ENCODE measurements around the gene UMAD1.
"Not testable (repeated sequence)": the region's sequence is repeated elsewhere in the genome, so short reads cannot be mapped to it uniquely, and the experiment has no call there.

UMAD1 gene

DNA sequence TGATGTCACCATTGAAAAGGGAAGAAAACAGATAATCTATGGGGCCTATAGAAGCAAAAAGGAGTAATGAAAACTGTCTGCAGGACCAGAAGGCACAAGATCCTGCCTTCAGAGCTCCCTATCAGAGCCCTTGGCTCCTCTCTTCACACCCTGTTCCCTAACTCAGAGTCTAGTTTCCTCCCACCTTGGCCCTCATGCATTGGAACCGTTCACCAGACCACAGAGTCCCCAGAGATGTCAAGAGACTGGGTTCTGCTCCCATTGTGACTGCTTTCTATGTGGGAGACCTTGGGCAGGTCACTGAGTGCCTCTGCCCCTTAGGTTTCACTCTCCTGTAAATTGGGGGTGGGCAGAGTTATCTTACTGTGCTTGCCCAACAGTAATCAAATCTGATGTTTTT lies 158.0 kb downstream of the UMAD1 start:
- no peak for DNase-seq (ENCODE audit: low read depth)

DNA sequence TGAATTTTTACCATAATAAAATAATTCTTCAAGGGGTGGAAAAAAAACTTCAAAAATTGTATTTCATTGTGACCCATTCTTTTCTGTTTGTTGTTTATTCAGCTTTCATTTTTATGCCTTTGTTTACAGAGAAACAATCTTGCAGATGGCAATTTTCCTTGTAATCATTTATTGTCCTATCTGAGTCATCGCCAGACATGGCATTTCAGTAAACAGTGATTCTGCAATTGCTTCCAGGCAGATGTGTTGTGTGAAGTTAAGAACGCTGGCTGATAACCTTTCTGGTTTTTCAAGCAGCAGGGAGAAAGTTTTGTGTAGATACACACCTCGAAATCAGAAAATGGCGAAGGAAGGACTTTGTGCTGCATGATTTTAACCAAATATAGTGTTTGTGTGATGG lies 158.6 kb downstream of the UMAD1 start:
- no peak for DNase-seq (ENCODE audit: low read depth)

DNA sequence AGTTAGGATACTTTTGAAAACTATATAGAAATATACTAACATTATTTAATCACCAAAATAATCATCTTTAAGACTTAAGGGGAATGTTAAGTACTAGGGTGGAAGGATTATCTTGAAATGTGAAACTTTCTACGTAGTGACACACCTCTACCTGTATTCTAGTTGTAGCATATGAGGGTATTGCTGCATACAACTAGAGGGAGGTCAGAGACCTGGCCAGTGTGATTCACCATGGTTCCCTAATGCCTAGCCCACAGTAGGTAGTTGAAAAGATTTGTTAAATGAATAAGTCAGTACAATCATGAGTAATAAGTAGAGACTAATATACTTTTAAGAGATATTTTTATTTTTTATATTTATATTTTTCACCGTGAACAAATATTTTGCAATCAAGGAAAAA lies 162.0 kb downstream of the UMAD1 start:
- DNase-seq (ENCODE audit: low read depth), result no peak

DNA sequence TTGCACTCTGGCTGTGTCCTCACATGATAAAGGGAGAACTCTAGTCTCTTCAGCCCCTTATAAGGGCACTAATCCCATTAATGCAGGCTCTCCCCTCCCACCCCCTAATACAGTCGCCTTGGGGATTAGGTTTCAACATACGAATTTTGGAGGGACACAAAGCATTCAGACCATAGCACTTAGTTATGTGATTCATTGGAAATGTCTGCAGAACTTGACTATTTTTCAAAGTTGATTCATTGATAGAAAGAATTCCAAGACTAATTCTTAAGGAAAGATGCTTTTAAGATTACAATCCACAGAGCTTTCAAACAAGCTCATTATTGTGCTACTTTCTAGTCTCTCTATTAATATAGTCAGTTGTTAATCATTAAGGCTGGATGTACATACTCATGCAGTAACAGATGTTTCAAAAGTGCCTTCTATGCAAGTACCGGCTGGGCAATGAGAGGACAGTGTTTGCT lies 163.2 kb downstream of the UMAD1 start:
- no peak for DNase-seq (ENCODE audit: low read depth)

DNA sequence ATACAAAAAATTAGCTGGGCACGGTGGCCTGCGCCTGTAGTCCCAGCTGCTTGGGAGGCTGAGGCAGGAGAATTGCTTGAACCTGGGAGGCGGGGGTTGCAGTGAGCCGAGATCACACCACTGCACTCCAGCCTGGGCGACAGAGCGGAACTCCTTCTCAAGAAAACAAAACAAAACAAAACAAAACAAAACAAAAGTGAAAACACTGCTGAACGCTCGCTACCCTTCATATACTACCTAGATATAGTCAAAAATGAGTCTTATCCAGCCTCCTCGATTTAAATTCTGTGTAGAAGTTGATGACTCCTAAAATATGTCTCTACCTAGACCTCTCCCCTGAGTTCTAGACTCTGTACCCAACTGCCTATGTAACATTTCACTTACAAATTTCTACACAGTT lies 164.3 kb downstream of the UMAD1 start:
- not testable (repeated sequence) for DNase-seq (ENCODE audit: low read depth)

DNA sequence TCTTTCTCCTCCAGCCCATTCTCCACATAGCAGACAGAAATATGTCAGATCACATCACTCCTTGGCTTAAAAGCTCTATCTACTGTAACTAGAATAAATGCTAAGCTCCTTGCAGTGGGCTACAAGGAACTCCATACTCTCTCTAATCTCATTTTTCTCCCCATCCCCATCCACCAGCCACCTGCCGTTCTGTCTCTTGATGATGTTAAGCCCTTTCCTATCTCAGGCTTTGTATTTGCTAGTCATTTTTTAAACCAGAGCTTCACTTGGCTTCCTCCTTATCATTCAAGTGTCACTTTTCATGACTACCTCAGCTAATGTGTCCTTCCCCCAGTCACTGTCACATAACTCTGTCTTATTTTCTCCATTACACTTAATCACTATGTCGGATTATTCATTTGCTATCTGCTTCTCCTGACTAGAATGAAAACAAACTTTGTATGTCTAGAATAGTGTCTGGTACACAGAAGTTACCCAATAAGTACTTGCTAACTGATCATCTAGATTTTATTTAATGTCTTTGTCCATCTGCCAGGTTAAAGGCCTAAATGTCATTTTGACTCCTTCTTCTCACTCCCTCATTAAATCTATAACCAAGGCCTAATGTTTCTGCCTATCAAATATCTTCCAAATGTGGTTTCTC lies 165.1 kb downstream of the UMAD1 start:
- DNase-seq (ENCODE audit: low read depth), result no peak

DNA sequence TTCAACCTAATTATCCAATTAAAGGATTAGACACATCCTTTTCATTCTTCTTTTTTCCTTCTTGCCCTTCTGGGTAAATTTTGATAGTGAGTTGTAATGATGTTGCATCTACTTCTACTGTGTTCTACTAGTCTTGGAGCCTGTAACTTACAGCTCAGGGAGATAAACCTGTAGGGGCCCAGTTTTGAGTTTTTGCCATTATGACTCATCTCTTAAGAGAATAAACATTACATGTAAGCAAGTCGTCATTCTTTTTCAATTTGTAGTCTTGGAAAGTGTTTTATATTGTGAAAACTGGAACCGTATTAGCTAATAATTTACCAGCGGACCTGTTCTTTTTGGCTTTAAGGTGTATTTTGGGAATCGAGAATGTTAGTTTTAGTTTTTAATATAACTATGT lies 167.6 kb downstream of the UMAD1 start:
- no peak for DNase-seq (ENCODE audit: low read depth)

DNA sequence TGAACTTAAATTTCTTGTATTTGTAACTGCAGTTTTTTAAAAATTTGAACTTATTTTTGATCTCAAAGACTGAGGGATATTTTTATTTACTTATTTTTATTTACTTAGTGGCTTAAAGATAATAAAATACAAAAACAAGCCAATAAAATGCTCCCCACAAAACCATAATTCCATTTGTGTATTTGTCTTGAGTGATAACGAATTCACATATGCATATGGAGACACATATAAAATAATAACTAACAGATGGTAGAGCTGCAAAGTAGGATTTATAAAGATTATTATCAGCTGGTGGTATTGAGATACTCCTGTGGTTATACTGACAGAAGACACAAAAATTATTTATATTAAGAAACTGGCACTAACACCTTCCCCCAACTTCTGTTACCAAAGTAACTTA lies 168.1 kb downstream of the UMAD1 start:
- DNase-seq (ENCODE audit: low read depth), result no peak

DNA sequence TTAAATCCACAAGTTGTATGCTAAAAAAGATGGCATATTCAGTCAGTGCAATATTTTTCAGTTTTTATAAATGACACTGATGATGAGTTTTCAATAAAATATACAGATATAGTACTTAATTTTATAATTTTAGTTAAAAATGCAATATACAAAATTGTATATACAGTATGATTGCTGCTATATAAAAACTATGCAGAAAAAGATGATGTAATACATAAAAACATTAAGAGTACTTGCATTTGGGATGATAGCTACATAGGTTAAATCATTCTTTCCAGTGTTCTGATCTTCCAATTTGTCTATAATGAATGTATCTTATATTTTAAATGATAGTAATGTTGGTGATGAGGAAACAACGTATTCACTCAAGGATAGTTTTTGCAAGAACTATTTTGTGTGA lies 169.8 kb downstream of the UMAD1 start:
- DNase-seq (ENCODE audit: low read depth), result no peak

DNA sequence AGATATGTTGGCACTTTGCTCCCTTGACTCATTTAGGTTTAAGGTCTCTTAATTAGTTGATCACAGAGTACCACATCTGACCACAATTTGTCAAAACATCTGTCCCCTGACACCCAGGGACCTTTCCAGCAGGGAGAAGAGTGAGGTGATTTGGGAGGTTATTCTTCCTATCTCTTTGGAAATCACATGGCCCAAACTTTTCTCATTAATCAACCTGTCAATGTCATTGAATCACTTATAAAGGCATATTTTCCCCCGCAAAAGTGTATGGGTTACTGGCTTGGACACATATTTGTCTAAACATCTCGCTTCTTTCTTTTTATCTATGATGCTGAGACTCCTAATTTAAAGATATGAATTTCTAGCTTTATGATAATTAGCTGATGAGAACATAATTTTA lies 170.3 kb downstream of the UMAD1 start:
- DNase-seq (ENCODE audit: low read depth), result no peak

DNA sequence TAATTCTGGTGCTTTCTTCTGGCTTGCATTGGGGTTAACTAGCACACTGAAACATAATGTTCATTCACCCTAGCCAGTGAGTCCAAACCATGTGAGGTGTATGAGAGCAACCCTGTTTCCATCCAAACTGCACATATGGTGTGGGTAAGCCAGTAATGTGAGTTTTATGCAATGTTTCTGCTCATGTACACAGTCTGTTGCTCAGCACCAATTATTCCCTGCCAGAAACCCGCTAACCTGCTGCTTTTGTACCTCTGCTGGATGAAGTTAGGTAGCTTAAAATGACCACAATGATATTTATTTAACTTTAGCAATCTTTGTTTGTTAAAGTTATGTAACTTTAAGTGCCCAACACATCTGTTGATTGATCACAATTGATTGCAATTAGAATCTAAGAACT lies 171.6 kb downstream of the UMAD1 start:
- DNase-seq (ENCODE audit: low read depth), result no peak

DNA sequence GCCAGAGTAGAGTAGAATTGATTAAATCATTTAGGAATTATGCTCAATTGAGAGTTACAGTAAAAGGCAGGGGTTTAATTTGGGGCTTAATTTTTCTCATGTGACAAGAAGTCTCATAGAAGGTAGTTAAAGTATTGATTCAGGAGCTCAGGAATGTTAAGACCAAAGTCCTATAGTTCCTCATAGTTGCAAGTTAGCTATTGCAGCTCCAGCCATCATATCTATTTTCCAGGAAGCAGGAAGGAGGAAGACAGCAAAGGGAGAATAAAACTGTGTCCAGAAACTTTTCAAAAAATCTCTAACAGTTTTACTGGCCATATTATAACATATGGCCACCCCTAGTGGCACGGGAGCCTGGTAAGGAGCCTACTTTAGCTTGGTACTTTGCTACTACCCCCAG lies 174.8 kb downstream of the UMAD1 start:
- DNase-seq (ENCODE audit: low read depth), result no peak

DNA sequence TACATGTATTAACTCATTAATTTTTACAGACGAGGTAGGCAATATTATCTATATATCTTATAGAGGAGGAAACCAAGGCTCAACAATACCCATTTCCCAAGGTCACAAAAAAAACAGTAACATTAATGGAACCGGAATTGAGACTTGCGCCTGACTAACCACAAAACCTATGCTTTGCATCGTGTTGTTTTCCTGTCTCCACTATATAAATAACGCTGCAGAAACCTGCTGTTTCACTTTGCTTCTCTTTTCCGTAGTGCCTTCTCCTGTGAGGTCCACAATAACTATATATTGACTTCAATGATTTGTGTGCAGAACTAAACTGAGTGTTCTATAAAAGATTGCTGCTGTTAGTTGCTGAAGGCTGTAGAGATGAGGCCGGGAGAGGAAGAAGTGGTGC lies 175.5 kb downstream of the UMAD1 start:
- DNase-seq (ENCODE audit: low read depth), result no peak

DNA sequence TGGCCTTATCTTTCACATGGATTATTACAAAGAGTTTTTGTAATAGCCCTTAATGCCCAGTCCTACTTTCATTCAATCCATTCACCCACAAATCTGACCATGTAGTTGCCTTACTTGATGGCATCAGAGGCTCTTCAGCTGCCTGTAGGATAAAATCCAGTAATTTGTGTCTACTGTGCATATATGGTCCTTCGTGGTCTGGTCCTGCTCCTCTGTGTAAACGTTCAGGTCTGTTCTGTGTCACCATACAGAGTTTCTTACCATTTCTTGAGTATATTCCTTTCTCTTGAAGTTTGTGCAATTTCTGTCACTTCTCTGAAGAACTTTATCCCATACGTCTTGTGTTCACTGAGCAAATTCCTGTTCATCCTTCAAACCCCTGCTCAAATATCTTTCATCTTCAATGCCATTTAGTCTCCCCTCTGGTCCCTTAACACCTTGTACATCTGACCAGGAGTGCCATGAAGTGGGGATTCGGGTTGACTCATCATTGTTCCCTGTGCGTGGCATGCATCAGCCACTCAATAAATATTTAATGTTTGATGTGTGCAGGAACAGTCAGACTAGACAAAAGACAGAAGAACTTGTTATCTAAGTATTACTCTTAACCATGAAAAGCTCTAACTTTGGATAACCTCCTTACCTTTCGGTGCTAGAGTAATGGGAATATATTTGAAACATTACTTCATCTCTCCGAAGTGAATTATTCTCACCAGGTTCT lies 176.4 kb downstream of the UMAD1 start:
- DNase-seq (ENCODE audit: low read depth), result no peak

DNA sequence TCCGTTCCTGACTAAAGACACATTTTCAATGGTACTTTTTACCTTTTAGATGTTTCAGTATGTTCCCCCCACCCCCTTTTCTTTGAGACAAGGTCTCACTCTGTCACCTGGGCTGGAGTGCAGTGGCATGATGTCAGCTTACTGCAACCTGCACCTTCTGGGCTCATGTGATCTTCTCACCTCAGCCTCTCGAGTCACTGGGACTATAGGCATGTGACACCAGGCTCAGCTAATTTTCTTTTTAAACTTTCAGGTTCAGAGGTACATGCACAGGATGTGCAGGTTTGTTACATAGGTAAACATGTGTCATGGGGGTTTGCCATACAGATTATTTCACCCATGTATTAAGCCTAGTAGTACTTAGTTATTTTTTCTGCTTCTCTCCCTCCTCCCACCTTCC lies 177.2 kb downstream of the UMAD1 start:
- DNase-seq (ENCODE audit: low read depth), result no peak

DNA sequence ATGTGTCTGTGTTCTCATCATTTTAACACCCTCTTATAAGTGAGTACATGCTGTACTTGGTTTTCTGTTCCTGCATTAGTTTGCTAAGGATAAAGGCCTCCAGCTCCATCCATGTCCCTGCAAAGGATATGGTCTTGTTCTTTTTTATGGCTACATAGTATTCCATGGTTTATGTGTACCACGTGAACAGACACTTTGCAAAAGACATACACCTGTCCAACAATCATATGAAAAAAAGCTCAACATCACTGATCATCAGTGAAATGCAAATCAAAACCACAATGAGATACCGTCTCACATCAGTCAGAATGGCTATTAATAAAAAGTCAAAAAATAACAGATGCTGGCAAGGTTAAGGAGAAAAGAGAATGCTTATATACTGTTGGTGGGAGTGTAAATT lies 177.6 kb downstream of the UMAD1 start:
- not testable (repeated sequence) for DNase-seq (ENCODE audit: low read depth)

DNA sequence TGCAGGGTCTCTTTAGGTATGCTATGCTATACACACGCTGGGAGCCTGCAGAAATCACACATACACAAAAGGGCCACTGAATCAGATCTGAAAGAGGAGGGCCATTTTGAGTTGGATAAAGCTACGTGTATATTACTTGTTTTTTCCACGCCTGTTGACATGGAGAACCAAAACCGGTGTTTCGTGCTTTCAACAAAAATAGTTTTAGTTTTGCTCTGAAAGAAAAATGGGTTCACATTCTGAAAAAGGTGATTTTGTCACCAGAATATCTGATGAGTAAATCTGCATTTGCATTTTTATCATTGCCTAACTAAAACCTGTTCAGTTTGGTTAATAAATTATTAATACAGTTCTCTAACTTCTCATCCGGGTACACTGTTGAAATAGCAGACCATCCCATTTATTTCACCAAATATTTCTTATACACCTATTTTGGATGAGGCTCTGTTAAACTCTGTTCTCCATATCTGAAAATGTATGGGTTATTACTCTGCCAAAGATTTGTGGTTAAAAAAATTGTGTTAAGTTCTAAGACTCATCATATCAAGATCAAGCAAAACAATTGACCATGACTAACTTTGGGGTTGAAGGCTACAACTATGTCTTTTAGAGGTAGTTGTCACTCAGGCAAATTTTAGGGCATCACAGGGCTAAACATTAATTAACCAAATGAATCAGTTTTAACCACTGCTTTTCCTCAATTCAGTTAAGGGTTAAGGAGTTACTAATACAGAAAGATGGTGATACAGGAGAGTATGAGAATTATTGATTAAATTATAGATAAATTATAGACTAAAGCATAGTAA lies 179.1 kb downstream of the UMAD1 start:
- DNase-seq (ENCODE audit: low read depth), result no peak

DNA sequence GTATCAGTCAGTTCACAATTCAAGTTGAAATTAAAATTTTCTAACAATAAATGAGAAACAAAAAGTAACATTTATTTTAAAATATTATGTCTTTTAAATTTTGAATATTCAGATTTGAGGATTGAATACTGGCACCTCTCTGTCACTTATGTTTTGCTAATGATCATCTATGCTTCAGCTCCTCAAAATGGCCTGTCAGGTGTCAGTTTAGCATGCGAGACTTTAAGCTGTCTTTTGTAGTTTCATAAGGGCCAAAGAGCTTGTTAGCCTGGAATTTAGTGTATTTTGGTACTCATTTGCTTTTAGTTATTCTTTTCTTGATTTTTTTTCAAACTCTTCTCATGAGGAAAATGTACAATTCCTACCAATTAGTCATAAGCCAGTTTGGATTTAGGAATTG lies 179.9 kb downstream of the UMAD1 start:
- DNase-seq (ENCODE audit: low read depth), result no peak

DNA sequence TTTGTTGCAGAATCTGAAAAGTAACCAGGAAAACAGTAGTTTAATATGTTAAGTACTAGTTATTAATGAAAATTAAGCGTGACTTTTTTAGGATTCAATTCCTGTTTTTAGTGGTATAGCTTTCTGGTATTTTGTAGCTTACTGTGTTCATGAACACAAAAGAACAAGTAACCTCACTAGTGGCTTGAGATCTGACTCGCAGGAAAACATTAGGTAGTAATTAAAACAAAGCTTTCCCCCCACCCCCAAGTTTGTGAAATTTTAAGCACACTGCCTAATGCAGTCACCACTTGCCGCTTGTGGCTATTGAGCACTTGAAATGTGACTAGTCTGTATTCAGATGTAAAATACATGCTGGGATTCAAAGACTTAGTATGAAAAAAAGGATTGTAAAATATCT lies 180.4 kb downstream of the UMAD1 start:
- no peak for DNase-seq (ENCODE audit: low read depth)

DNA sequence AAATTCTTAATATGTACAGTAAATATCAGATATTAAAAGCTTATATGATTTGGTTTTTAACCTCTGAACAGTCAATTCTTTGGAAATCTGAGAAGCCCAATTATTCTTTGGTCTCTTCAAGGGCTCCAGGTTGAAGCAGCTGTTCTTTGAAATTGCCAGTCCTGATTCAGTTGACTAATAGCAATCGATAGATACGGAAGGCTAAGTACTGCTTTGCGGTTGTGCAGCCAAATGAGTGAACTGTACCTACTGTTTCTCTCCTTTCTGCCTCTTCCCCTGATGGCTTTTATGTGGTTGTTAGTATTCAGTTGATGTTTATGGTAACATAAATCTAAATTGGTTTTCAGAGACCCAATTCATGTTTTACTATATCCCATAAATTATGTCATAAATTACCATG lies 181.0 kb downstream of the UMAD1 start:
- no peak for DNase-seq (ENCODE audit: low read depth)

DNA sequence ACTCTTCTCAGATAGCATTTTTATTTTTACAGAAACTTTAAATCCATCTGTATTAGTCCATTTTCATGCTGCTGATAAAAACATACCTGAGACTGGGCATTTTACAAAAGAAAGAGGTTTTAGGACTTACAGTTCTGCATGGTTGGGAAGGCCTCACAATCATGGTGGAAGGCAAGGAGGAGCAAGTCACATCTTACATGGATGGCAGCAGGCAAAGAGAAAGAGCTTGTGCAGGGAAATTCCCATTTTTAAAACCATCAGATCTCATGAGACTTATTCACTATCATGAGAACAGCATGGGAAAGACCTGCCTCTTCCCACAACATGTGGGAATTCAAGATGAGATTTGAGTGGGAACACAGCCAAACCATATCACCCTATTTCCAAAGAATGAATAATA lies 184.7 kb downstream of the UMAD1 start:
- DNase-seq (ENCODE audit: low read depth), result not testable (repeated sequence)

DNA sequence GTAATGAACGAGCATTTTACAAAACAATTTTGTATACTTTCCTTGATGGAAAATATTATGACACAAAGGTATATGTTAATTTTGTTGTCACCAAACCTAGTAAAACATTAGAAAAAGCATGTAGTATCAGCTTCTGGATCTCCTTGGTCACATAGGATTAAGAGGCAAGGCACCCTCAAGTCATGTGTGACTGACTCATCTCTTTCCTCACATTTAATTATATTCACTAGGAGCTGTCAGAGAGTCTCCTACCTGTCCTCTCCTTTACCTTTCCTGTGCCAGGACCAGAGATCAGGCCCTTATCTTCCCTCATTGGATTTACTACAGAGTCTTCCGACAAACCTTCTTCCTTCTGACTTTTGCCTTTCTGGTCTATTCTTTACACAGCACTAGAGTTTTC lies 189.1 kb downstream of the UMAD1 start:
- no peak for DNase-seq (ENCODE audit: low read depth)
